GM18526 (cell line): ENCODE measurements around the gene XKR3.

Experiments used
- POLR2A ChIP-seq: IDR thresholded peaks from 3 replicates; pipeline ENCODE4 v1.6.1; 2011; ENCODE audit not compliant: insufficient read length; ENCODE audit errors: extremely low read depth

XKR3 gene

GRCh38 chr22:16777284-16777924 lies 47.8 kb downstream of the XKR3 start:
- no peak for TF ChIP-seq POLR2A

GRCh38 chr22:16776080-16776479 lies 49.1 kb downstream of the XKR3 start:
- TF ChIP-seq POLR2A = no peak

- TF ChIP-seq POLR2A = no peak
Measured at GRCh38 chr22:16774911-16775500, 50.2 kb downstream of the XKR3 start.
